ENCODE results near the gene DNAH7. TPM values are rescaled to one million over a fixed set of nuclear protein-coding genes. Genes with fewer than 3 reads are reported as not detected.

Gene DNAH7
- total and polyA plus RNA-seq, 3 donors from 2014 or later, result 14.9 to 27.1 (median 25.8) TPM

GRCh38 chr2:195730912-195731311, 337.7 kb downstream of the DNAH7 start:
- DNase-seq, result no peak
- intact Hi-C loops (cut with DNase I; ENCODE audit: low total_unique reads), result no loop called here
- H3K27ac ChIP-seq, result no peak overlapping the region
- H3K36me3 ChIP-seq (ENCODE audit: low read depth, missing control alignments), result no peaks in the 10 kb centered on the region
- no peak overlapping the region for H3K4me3 ChIP-seq
- no peaks in the 10 kb centered on the region for H3K9me3 ChIP-seq
- TF ChIP-seq POLR2A (IDR thresholded peaks at IDR 0.05) (no peak), CTCF (IDR thresholded peaks at IDR 0.05) (no peak)
- 80 to 89% methylated on average over 3 of the region's 3 CpGs for WGBS, 2 donors
- H3K4me1 ChIP-seq, result no peaks in the 10 kb centered on the region
- H3K27me3 ChIP-seq, result no peaks in the 10 kb centered on the region

- no peak for TF ChIP-seq CTCF (IDR thresholded peaks at IDR 0.05)
- TF ChIP-seq POLR2A (IDR thresholded peaks at IDR 0.05), result no peak
- Histone ChIP-seq H3K4me1 (no peaks in the 10 kb centered on the region), H3K4me3 (no peak overlapping the region), H3K27ac (no peak overlapping the region), H3K27me3 (no peaks in the 10 kb centered on the region), H3K9me3 (no peaks in the 10 kb centered on the region), H3K36me3 (ENCODE audit: low read depth, missing control alignments) (no peaks in the 10 kb centered on the region)
- intact Hi-C loops (cut with DNase I; ENCODE audit: low total_unique reads), result no loop called here
- WGBS, 2 donors, result 95% methylated on average over 4 of the region's 4 CpGs
- no peak for DNase-seq
Measured at GRCh38 chr2:195727106-195727505, 341.5 kb downstream of the DNAH7 start.

- no peaks in the 10 kb centered on the region for H3K36me3 ChIP-seq (ENCODE audit: low read depth, missing control alignments)
- H3K4me3 ChIP-seq, result no peak overlapping the region
- 79 to 100% methylated on average over 1 of the region's 1 CpG for WGBS, 2 donors
- no peaks in the 10 kb centered on the region for H3K4me1 ChIP-seq
- no peak for DNase-seq
- no peak for TF ChIP-seq CTCF (IDR thresholded peaks at IDR 0.05)
- TF ChIP-seq POLR2A (IDR thresholded peaks at IDR 0.05), result no peak
- H3K27me3 ChIP-seq, result no peaks in the 10 kb centered on the region
- H3K9me3 ChIP-seq, result no peaks in the 10 kb centered on the region
- no peak overlapping the region for H3K27ac ChIP-seq
- intact Hi-C loops (cut with DNase I; ENCODE audit: low total_unique reads), result no loop called here
Measured at GRCh38 chr2:195722075-195722474, 346.6 kb downstream of the DNAH7 start.

- intact Hi-C loops (cut with DNase I; ENCODE audit: low total_unique reads), result no loop called here
- H3K4me1 ChIP-seq, result no peaks in the 10 kb centered on the region
- no peak overlapping the region for H3K4me3 ChIP-seq
- H3K9me3 ChIP-seq, result no peaks in the 10 kb centered on the region
- no peaks in the 10 kb centered on the region for H3K27me3 ChIP-seq
- no peak for DNase-seq
- 93 to 94% methylated on average over 2 of the region's 2 CpGs for WGBS, 2 donors
- no peaks in the 10 kb centered on the region for H3K36me3 ChIP-seq (ENCODE audit: low read depth, missing control alignments)
- TF ChIP-seq POLR2A (IDR thresholded peaks at IDR 0.05) (no peak), CTCF (IDR thresholded peaks at IDR 0.05) (no peak)
- H3K27ac ChIP-seq, result no peak overlapping the region
Measured at GRCh38 chr2:195721042-195721441, 347.6 kb downstream of the DNAH7 start.

GRCh38 chr2:195716466-195716865, 352.2 kb downstream of the DNAH7 start:
- no peak for DNase-seq
- TF ChIP-seq POLR2A (IDR thresholded peaks at IDR 0.05), result no peak
- TF ChIP-seq CTCF (IDR thresholded peaks at IDR 0.05), result no peak
- no peak overlapping the region for H3K4me3 ChIP-seq
- 94 to 96% methylated on average over 4 of the region's 4 CpGs for WGBS, 2 donors
- no peak overlapping the region for H3K27ac ChIP-seq
- H3K36me3 ChIP-seq (ENCODE audit: low read depth, missing control alignments), result no peaks in the 10 kb centered on the region
- no peaks in the 10 kb centered on the region for H3K9me3 ChIP-seq
- intact Hi-C loops (cut with DNase I; ENCODE audit: low total_unique reads), result no loop called here
- H3K4me1 ChIP-seq, result no peaks in the 10 kb centered on the region
- no peaks in the 10 kb centered on the region for H3K27me3 ChIP-seq

All from testis (tissue), 3 donors.